Spleen (tissue), 11 donors: ENCODE measurements around the gene ALKBH2. TPM values are rescaled to one million over a fixed set of nuclear protein-coding genes. Genes with fewer than 3 reads are reported as not detected.

Source experiments
- DNase-seq: peaks from one replicate; pipeline ENCODE4 v3.0.0-alpha.2; 2020
- H3K27ac ChIP-seq, 8 donors: fragments of 200-600 bp; sonication (generic) in 7 of 8; 1 replicate in 4 of 8; 2 replicates in 4 of 8; pipeline versions ENCODE4 v1.5.0 to v1.8.0; 2016 to 2021; ENCODE audit warnings: inconsistent platforms in 4 of 8, mild to moderate bottlenecking in 4 of 8, moderate library complexity in 1 of 8
- H3K27me3 ChIP-seq, 7 donors: fragments of 200-600 bp; sonication (generic) in 6 of 7; replicated peaks in 1 of 7; 1 replicate in 4 of 7; 2 replicates in 3 of 7; pipeline versions ENCODE4 v1.5.0 to v1.8.0; 2016 to 2021; ENCODE audit warnings: inconsistent platforms in 3 of 7, mild to moderate bottlenecking in 1 of 7
- H3K36me3 ChIP-seq, 6 donors: fragments of 200-600 bp; sonication (generic) in 5 of 6; 1 replicate in 4 of 6; 2 replicates in 2 of 6; pipeline versions ENCODE4 v1.5.0 to v1.8.0; 2016 to 2021; ENCODE audit warnings: inconsistent platforms in 2 of 6
- H3K4me1 ChIP-seq, 6 donors: fragments of 200-600 bp; sonication (generic) in 5 of 6; 1 replicate in 3 of 6; 2 replicates in 3 of 6; pipeline versions ENCODE4 v1.5.0 to v1.8.0; 2016 to 2021; ENCODE audit warnings: inconsistent platforms in 3 of 6
- H3K4me3 ChIP-seq, 8 donors: fragments of 200-600 bp; sonication (generic) in 7 of 8; 1 replicate in 4 of 8; 2 replicates in 4 of 8; pipeline versions ENCODE4 v1.5.0 to v1.8.0; 2016 to 2021; ENCODE audit warnings: inconsistent platforms in 4 of 8, mild to moderate bottlenecking in 4 of 8, moderate library complexity in 2 of 8
- H3K9me3 ChIP-seq, 8 donors: fragments of 200-600 bp; sonication (generic) in 7 of 8; 1 replicate in 4 of 8; 2 replicates in 4 of 8; pipeline versions ENCODE4 v1.5.0 to v1.8.0; 2016 to 2021; ENCODE audit warnings: inconsistent platforms in 4 of 8
- POLR2A ChIP-seq, 3 donors: fragments of 450-650 bp; IDR thresholded peaks; one replicate each; pipeline ENCODE4 v1.5.1; 2017; ENCODE audit warnings: antibody characterized with exemption in 3 of 3, mild to moderate bottlenecking in 1 of 3
- POLR2AphosphoS5 ChIP-seq, 3 donors: sonication (generic); formaldehyde crosslinking; IDR thresholded peaks; one replicate each; pipeline ENCODE4 v1.5.1; 2017; ENCODE audit warnings: antibody characterized with exemption in 3 of 3
- WGBS, 5 donors: extraction: QIAGEN DNeasy Blood & Tissue Kit in 3 of 5; methylation state at CpG; one replicate each; pipeline versions ENCODE4 v1.1.5 to v1.1.7; 2013 to 2018; 5-methylcytosine and 5-hydroxymethylcytosine counted together
- intact Hi-C: fragments of 100-400 bp; cut with DNase I; formaldehyde crosslinking; loops from one replicate; pipeline ENCODE4 v1.15.0; 2023; ENCODE audit warnings: low total_unique reads
- polyA plus RNA-seq, 3 donors: library from polyadenylated mRNA; stranded (reverse); fragments of 200-250 nt; gene quantifications; one replicate each; pipeline ENCODE4 v1.2.1, GENCODE V29; 2013
- total RNA-seq, 7 donors: library from RNA; depleted of rRNA in 3 of 7; stranded (reverse); fragments of >200 nt in 3 of 7; fragmentation: NEBNext Ultra II Directional in 4 of 7; extraction: Animal tissue kit (Norgen Biotek cat#: 25700) in 4 of 7; gene quantifications; one replicate each; pipeline versions ENCODE4 v1.1.0 to v1.2.1, GENCODE V29; 2016 to 2021
- TF ChIP-seq, protein P1 (sequence below), 11 experiments: fragments of 200-600 bp in 7 of 11; fragments of 450-650 bp in 4 of 11; sonication (generic) in 4 of 11; IDR thresholded peaks in 8 of 11; conservative IDR thresholded peaks in 3 of 11; 1 replicate in 7 of 11; 2 replicates in 4 of 11; pipeline versions ENCODE4 v1.4.0 to v1.8.0; 2016 to 2021; ENCODE audit warnings: antibody characterized with exemption in 11 of 11, inconsistent platforms in 4 of 11, mild to moderate bottlenecking in 1 of 11
- donor health status: healthy with polysubstance abuse.
- donor health status: DM: no; HTN: no; CAD: no; lungs with moderate emphysema.
- donor health status: DM: no; HTN: no; CAD: no.
- donor health status: Bipolar disorder and iron deficiency.
- donor health status: healthy.
- donor health status: DM: no; HTN: no; CAD: no.
- donor health status: DM: yes; HTN: yes; CAD: no.

Gene ALKBH2
- total and polyA plus RNA-seq, 10 donors = 8.6 to 40.3 (median 13.8) TPM

DNA sequence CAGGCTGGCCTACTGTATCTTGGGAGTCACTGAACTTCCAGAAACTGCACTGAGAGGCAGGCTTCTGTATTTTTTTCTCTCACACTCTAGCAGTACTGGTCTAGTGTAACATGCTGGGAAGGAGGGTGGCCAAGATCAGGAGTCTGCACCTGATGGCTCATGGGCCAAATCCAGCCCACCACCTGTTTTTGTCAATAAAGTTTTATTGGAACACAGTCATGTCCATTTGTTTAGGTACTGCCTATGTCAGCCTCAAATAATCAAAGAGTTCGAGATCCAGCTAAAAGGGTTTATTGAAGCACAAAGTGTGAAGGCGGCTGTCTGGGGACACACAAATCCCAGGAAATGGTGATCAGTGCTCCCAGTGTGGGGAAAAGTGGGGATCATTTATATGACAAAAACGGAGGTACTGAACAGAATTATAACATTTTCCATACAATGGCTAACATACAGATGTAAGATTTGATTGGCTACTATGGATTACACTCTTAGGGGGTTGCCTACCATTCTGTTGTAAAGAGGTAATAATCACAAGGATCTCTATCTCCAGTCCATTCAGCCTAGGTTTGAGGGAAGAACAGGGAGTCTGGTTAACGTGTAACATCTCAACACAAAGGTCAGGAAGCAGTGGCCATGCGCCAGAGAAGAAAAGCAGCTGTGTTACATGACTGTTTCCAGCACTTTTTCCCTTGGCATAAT lies 28.0 kb downstream of the ALKBH2 start:
- WGBS, 5 donors = 89 to 97% (median 92%) methylated on average over 5 of the region's 5 CpGs

DNA sequence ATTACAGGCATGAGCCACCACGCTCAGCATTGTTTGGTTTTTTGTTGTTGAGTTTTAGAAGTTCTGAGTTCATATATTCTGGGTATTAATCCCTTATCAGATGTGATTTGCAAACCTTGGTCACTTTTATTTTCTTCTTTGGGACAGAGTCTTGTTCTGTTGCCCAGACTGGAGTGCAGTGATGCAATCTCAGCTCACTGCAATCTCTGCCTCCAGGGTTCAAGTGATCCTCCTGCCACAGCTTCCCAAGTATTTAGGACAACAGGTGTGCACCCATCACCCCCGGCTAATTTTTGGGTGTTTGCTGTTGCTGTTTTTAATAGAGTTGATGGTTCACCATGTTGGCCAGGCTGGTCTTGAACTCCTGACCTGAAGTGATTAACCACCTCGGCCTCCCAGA lies 29.1 kb downstream of the ALKBH2 start:
- H3K4me3 ChIP-seq = no peak overlapping the region
- H3K4me1 ChIP-seq = no peaks in the 10 kb centered on the region
- DNase-seq = no peak
- intact Hi-C loops = no loop called here
- no peak overlapping the region for H3K27ac ChIP-seq
- TF ChIP-seq POLR2A (IDR thresholded peaks at IDR 0.05) (no peak), POLR2AphosphoS5 (IDR thresholded peaks at IDR 0.05) (no peak)
- TF ChIP-seq, protein P1, sequence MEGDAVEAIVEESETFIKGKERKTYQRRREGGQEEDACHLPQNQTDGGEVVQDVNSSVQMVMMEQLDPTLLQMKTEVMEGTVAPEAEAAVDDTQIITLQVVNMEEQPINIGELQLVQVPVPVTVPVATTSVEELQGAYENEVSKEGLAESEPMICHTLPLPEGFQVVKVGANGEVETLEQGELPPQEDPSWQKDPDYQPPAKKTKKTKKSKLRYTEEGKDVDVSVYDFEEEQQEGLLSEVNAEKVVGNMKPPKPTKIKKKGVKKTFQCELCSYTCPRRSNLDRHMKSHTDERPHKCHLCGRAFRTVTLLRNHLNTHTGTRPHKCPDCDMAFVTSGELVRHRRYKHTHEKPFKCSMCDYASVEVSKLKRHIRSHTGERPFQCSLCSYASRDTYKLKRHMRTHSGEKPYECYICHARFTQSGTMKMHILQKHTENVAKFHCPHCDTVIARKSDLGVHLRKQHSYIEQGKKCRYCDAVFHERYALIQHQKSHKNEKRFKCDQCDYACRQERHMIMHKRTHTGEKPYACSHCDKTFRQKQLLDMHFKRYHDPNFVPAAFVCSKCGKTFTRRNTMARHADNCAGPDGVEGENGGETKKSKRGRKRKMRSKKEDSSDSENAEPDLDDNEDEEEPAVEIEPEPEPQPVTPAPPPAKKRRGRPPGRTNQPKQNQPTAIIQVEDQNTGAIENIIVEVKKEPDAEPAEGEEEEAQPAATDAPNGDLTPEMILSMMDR (IDR thresholded peaks at IDR 0.05 in 8 of 11, conservative IDR thresholded peaks at IDR 0.05 in 3 of 11) = no peak
- H3K9me3 ChIP-seq = no peaks in the 10 kb centered on the region
- H3K36me3 ChIP-seq = peaks cover 0 to 66% (median 22%) of the 10 kb centered on the region in 6 donors
- WGBS, 5 donors = 96 to 98% (median 97%) methylated on average over 3 of the region's 3 CpGs
- no peaks in the 10 kb centered on the region for H3K27me3 ChIP-seq

More for the DNA sequence above, 28.0 kb downstream of the ALKBH2 start:
- H3K27ac ChIP-seq = no peak overlapping the region
- H3K4me3 ChIP-seq = no peak overlapping the region
- no peak for TF ChIP-seq POLR2AphosphoS5 (IDR thresholded peaks at IDR 0.05)
- TF ChIP-seq POLR2A (IDR thresholded peaks at IDR 0.05) = no peak
- TF ChIP-seq, protein P1 (IDR thresholded peaks at IDR 0.05 in 8 of 11, conservative IDR thresholded peaks at IDR 0.05 in 3 of 11) = no peak
- peaks cover 0 to 66% (median 23%) of the 10 kb centered on the region in 6 donors for H3K36me3 ChIP-seq
- no peaks in the 10 kb centered on the region for H3K9me3 ChIP-seq
- no peak for DNase-seq
- intact Hi-C loops = no loop called here
- no peaks in the 10 kb centered on the region for H3K4me1 ChIP-seq
- no peaks in the 10 kb centered on the region for H3K27me3 ChIP-seq

DNA sequence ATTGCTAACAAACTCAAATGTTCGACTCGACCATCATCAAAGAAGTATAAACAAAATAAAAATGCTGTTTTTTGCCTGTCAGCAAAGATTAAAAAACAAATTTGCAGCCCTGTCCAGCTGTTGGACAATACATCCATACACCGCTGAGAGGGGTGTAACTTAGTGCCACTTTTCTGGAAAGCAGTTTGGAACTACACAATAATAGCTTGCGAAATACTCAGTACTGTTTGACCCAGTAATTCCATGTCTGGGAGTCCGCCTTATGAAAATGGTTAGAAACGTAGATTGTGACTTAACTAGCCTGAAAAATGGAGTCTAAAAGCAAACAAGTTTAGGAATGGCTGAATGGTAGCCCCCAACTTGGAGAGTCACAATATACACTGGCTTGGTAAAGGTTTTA lies 34.5 kb downstream of the ALKBH2 start:
- no peak for DNase-seq
- Histone ChIP-seq H3K4me1 (peaks cover 5 to 20% (median 10%) of the 10 kb centered on the region in 6 donors), H3K36me3 (peaks cover 0 to 69% (median 16%) of the 10 kb centered on the region in 6 donors), H3K27me3 (no peaks in the 10 kb centered on the region), H3K9me3 (no peaks in the 10 kb centered on the region), H3K27ac (no peak overlapping the region), H3K4me3 (no peak overlapping the region)
- 93 to 98% (median 95%) methylated on average over 6 of the region's 6 CpGs for WGBS, 5 donors
- no peak for TF ChIP-seq POLR2A (IDR thresholded peaks at IDR 0.05)
- intact Hi-C loops = no loop called here

DNA sequence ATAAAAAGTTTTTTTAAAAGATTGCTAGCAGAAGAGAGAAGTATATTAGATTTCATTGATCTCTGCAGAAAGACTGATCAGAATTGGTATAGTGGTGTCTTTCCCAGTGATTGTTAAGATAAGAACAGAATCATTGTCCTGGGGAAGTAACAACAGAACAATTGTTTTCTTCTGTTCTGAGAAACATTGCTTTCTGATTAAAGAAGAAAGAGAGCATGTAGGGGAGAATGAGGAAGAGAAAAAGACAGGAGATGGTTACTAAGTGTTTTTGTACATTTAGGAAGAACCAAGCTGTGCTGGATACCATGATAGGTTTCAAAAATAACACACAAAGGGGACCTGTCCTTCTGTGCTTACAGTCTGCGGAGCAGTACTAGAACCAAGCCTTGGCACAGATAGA lies 35.9 kb downstream of the ALKBH2 start:
- DNase-seq = no peak
- H3K27ac ChIP-seq = no peak overlapping the region
- no peaks in the 10 kb centered on the region for H3K27me3 ChIP-seq
- H3K4me1 ChIP-seq = peaks cover 8 to 31% (median 17%) of the 10 kb centered on the region in 6 donors
- 96 to 100% (median 97%) methylated on average over 1 of the region's 1 CpG for WGBS, 5 donors
- H3K4me3 ChIP-seq = no peak overlapping the region
- intact Hi-C loops = no loop called here
- H3K9me3 ChIP-seq = no peaks in the 10 kb centered on the region
- H3K36me3 ChIP-seq = peaks cover 0 to 57% (median 16%) of the 10 kb centered on the region in 6 donors
- TF ChIP-seq POLR2AphosphoS5 (IDR thresholded peaks at IDR 0.05) (no peak), POLR2A (IDR thresholded peaks at IDR 0.05) (no peak)
- TF ChIP-seq, protein P1 (IDR thresholded peaks at IDR 0.05 in 8 of 11, conservative IDR thresholded peaks at IDR 0.05 in 3 of 11) = no peak
